ENCODE results near the gene ABCB8.

Gene ABCB8

DNA sequence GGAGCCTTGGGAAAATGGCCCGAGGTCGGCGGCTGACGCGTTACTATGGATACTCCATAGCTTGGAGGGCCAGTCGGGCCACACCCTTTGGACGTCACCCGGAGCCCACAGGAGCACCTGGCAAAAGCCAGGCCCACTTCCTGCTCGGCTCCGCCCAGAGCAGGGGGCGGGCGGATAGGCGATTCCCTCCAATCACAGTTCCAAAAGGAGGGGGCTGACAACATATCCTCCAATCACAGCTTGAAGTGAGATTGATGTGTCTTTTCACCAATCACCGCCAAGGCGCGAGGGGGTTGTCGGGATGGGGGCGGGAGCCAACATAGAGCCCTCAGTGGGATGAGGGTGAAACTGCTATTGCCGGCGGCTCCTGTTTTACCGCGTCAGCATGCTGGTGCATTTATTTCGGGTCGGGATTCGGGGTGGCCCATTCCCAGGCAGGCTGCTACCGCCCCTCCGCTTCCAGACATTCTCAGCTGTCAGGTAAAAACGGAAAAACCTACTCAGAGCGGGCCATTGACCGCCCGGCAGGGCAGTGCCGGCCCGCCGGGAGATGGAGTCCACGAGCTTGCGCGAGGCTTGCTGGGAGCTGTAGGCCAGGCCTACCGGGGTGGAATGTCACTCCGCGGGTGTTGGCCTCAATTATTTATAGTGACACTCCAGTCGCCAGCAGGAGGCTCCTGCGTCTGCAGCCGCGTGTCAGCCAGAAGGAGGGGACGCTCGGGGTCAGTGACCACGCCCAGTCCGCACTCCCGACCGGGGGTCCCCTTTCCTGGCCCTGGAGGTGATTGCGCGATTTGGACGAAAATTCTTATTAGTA is at the start of gene ABCB8:
ABCB8 (plus strand) TSS at position 320 of the 817 bp plus-strand sequence; CDS start at position 386, 66 bp downstream.
- DNase-seq (ENCODE audit: low spot score) = peak; percentile 99

DNA sequence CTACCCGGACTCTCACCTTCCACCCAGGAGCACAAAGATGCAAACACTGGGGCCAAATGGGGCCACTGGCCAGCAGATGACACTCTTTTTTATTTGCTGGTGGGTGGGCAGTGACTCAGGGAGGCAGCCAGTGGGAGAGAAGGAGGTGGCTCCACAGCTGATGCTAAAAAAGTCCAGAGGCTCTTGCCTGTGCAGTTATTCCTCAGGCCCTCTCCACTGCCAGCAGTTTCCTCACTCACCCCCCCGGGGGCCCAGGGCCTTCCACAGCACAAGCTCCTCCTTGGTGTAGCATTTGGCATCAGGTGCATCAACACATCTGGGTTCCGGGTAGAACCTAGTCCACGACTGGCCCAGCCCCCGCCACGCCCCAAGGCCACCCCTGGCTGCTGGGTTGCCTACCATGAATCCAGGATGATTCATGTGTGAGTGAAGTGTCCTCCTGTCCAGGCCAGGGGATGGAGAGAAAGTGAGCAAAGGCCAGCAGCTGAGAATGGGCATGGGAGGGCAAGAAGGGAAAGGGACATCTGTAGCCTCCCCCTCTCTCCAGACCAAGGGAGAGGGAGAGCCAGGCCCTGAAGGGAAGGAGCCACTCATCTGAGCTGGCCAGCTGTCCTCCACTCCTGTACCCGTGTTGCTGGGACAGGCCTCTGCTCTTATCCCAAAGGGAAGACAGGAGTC is 48.4 kb upstream of the ABCB8 start:
- DNase-seq (ENCODE audit: low spot score) = no peak

DNA sequence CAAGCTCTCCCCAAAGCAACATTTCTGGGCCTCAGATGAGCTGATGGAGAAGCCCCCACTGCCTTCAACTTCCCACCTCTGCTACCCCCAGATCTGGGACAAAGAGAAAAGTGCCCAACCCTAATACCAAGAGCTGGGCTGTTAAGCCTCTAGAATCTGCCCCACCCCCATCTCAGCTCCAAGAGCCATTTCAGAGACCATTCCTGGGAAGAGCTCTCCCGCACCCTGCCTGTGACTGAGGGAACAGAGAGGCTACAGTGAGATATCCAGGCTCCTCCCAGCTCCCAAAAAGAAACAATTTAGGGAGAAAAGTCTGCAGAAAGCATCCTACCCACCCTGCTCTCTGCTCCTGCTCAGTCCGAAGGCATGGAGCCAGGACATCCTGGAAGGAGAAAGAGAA is 47.6 kb upstream of the ABCB8 start:
- DNase-seq (ENCODE audit: low spot score) = no peak

GRCh38 chr7:150981644-150982043 is 46.6 kb upstream of the ABCB8 start:
- no peak for DNase-seq (ENCODE audit: low spot score)

GRCh38 chr7:150982351-150982750 is 45.9 kb upstream of the ABCB8 start:
- peak; percentile 91 for DNase-seq (ENCODE audit: low spot score)

GRCh38 chr7:150983893-150984368 is 44.3 kb upstream of the ABCB8 start:
- DNase-seq (ENCODE audit: low spot score) = no peak

GRCh38 chr7:150986099-150986512 is 42.1 kb upstream of the ABCB8 start:
- DNase-seq (ENCODE audit: low spot score) = no peak

DNA sequence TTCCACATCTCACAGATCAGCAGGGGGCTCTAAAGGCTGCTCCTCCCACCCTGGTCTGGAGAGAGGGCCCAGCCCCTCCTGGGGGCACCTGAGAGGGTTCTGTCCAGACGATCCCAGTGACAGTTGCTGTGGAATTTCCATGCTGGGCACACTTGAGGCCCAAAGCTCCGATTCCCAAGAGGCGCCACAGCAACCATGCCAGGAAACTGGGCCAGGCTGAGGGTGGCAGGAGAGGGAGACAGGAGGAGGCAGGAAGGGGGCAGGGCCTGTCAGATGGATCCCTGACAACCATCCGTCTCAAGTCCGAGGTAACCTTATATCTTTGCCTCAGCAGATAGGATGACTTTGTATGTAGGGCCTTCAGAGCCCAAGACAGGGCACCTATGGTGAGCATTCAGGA is 41.7 kb upstream of the ABCB8 start:
- no peak for DNase-seq (ENCODE audit: low spot score)

DNA sequence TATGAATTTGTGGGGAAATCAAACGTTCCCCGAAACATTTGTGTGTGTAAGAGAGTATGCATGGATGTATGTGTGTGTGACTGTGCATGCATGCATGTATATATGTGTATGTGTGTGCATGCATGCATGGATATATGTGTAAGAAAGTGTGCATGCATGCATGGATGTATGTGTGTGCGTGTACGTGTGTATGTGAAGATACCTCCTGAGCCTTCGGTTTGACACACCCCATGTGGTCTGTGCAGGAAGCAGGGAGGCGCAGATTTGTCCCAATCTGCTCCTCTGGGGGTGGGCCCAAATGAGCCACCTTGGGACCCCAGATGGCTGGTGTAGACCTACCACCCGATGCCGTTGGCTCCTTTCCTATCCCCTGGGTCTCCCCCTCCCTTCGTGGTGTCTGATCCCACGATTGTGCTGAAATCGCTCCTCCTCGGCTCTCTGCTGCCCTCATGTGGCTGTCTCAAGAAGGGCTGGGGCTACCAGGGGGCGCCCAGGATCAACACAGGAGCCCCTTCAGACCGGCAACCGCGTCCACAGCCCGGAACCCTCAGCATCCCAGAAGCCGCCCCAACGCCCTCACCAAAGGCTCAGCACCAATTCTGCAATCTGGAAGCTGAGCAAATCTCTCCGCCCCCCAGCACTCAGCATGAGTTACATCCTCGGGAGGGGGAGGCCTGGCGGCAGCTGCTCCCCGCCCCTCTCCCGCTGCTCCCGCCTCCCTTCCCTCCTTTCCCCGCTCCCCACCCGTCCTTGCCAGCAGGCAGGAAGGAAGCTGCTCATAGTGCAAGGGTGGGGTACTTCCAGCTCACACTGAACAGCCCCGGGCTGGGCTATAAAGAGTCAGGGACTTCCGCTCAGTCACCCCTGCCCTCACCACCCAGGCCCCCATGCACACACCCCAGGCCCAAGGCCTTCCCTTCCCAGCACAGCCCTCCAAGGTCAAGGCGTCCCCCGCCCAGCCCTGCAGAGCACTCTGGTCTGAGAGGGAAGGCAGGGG is 39.7 kb upstream of the ABCB8 start:
- DNase-seq (ENCODE audit: low spot score) = peak; percentile 58

DNA sequence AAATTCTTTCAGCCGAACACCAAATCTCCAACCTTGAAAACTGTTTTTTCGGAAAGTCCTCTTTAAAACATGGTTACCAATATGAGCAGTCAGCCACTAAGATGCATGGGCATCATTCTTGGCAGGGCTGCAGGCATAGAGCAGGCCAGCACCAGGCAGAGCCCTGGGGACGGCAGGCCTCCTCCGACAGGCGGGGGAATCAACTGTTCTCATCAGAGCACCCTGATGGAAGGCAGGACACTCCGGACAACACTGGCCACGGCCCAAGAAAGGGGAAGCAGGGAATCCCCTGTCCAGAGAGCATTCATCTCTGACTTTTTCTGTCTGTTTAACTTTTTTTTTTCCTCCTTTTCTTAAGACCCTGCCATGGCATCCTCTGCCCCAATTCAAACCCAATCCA is 38.8 kb upstream of the ABCB8 start:
- DNase-seq (ENCODE audit: low spot score) = no peak

GRCh38 chr7:150990416-150991186 is 37.6 kb upstream of the ABCB8 start, which contains the start of gene NOS3:
TSS of gene NOS3 (plus strand) at chr7:150991017. CDS start at chr7:150993804, 2,787 bp downstream.
- no peak for DNase-seq (ENCODE audit: low spot score)

DNA sequence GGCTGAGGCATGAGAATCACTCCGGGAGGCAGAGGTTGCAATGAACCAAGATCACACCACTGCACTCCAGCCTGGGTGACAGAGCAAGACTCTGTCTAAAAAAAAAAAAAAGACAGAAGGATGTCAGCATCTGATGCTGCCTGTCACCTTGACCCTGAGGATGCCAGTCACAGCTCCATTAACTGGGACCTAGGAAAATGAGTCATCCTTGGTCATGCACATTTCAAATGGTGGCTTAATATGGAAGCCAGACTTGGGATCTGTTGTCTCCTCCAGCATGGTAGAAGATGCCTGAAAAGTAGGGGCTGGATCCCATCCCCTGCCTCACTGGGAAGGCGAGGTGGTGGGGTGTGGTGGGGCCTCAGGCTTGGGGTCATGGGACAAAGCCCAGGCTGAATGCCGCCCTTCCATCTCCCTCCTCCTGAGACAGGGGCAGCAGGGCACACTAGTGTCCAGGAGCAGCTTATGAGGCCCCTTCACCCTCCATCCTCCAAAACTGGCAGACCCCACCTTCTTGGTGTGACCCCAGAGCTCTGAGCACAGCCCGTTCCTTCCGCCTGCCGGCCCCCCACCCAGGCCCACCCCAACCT is 36.1 kb upstream of the ABCB8 start:
- no peak for DNase-seq (ENCODE audit: low spot score)

GRCh38 chr7:150992833-150993302 is 35.4 kb upstream of the ABCB8 start:
- no peak for DNase-seq (ENCODE audit: low spot score)

GRCh38 chr7:150993511-150993910 is 34.7 kb upstream of the ABCB8 start:
- DNase-seq (ENCODE audit: low spot score) = no peak

- no peak for DNase-seq (ENCODE audit: low spot score)
Measured at GRCh38 chr7:150994141-150994837, 34.0 kb upstream of the ABCB8 start.

DNA sequence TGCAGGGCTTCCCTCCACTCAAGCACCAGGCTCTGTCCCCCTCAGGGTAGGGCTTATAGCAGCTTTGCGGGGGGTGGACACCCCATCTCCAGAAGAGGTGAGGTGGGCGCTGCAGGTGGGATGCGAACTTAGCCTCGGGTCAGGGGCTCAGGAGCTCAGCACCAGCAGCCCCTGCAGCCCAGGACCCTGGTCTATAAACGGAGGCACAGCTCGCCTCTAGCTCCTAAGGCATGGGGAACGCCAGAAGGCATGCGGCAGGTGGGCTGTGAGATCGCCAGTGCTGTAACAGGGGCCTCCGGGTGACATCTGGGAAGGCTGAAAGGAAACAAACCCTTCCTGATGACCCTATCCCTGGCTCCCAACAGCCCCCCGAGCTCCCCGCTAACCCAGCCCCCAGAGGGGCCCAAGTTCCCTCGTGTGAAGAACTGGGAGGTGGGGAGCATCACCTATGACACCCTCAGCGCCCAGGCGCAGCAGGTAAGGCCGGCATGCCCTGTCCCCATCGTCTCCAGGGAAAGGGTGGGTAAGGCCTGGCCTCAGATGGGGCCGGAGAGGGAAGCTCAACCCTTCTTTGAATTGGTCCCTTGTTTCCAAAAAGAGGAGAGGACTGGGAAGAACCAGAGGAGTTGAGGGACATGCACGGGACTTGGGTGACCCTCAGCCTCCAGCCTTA is 33.3 kb upstream of the ABCB8 start:
- no peak for DNase-seq (ENCODE audit: low spot score)

DNA sequence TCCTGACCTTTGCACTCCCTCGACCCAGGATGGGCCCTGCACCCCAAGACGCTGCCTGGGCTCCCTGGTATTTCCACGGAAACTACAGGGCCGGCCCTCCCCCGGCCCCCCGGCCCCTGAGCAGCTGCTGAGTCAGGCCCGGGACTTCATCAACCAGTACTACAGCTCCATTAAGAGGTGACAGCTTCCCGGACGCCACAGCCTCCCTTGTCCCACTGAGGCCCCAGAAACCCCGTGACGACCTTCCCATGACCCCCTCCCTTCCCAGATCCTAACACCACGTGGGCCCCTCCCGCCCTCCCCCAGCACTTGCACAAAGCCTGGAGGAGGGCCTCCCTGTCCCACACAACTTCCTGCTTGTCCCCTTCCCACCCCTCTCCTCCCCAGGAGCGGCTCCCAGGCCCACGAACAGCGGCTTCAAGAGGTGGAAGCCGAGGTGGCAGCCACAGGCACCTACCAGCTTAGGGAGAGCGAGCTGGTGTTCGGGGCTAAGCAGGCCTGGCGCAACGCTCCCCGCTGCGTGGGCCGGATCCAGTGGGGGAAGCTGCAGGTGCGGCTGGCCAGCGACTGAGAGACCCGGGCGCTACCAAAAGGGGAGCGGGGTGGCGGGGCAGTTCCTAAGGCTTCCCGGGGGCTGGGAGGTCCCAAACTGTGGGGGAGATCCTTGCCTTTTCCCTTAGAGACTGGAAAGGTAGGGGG is 31.7 kb upstream of the ABCB8 start:
- DNase-seq (ENCODE audit: low spot score) = no peak

DNA sequence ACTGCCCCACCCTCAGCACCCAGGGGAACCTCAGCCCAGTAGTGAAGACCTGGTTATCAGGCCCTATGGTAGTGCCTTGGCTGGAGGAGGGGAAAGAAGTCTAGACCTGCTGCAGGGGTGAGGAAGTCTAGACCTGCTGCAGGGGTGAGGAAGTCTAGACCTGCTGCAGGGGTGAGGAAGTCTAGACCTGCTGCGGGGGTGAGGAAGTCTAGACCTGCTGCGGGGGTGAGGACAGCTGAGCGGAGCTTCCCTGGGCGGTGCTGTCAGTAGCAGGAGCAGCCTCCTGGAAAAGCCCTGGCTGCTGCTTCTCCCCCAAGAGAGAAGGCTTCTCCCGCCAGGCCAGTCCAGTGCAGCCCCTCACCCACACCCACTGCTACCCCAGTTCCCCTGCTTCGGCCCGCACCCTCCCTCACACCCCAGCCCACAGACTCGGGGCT is 31.2 kb upstream of the ABCB8 start:
- no peak for DNase-seq (ENCODE audit: low spot score)

- no peak for DNase-seq (ENCODE audit: low spot score)
Measured at GRCh38 chr7:150997817-150998216, 30.4 kb upstream of the ABCB8 start.
